HL-60 (cell line): ENCODE measurements around the gene RBFOX1.

Experiments
- DNase-seq, 2 experiments: peaks; one replicate each; pipeline ENCODE4 v3.0.0-alpha.2; 2010 to 2020; ENCODE audit warnings: low read depth in 1 of 2, low spot score in 1 of 2
- H3K27ac ChIP-seq: fragments of 250-450 bp; sonication (Bioruptor Pico); replicated peaks from 2 replicates; pipeline ENCODE4 v1.5.1; 2020; ENCODE audit warnings: mild to moderate bottlenecking, moderate library complexity
- H3K27me3 ChIP-seq: fragments of 250-450 bp; sonication (Bioruptor Pico); 2 replicates; pipeline ENCODE4 v1.5.1; 2021; ENCODE audit warnings: mild to moderate bottlenecking, moderate library complexity; ENCODE audit not compliant: insufficient read depth, poor library complexity, severe bottlenecking
- H3K4me3 ChIP-seq: replicated peaks from 2 replicates; pipeline ENCODE4 v1.5.1; 2011; ENCODE audit warnings: mild to moderate bottlenecking, control low read depth, low read length; ENCODE audit not compliant: insufficient read depth
- CTCF ChIP-seq: IDR thresholded peaks from one replicate; pipeline ENCODE4 v1.5.1; 2011; ENCODE audit warnings: low read length, control low read depth, inconsistent platforms; ENCODE audit not compliant: insufficient read depth
- GABPA ChIP-seq: IDR thresholded peaks from 2 replicates; pipeline ENCODE4 v1.6.1; 2012; ENCODE audit warnings: low read depth
- POLR2AphosphoS5 ChIP-seq: IDR thresholded peaks from 2 replicates; pipeline ENCODE4 v1.6.1; 2012; ENCODE audit warnings: low read depth
- REST ChIP-seq: IDR thresholded peaks from 2 replicates; pipeline ENCODE4 v1.6.1; 2012; ENCODE audit warnings: low read depth; ENCODE audit not compliant: insufficient replicate concordance
- SPI1 ChIP-seq: IDR thresholded peaks from 2 replicates; pipeline ENCODE4 v1.6.1; 2012; ENCODE audit warnings: low read depth, mild to moderate bottlenecking, borderline replicate concordance
- long read RNA-seq: library from polyadenylated mRNA; unstranded; transcript quantifications from one replicate; pipeline ENCODE4 v2.0.0, GENCODE V29; 2020

The RBFOX1 gene
- long read RNA-seq, partial matches to known transcripts, result 0 of 5 reads
- long read RNA-seq, other reads (novel, unspliced or antisense), result 5 of 5 reads

- no peak within 1 kb of the TSS for H3K27ac ChIP-seq
- DNase-seq, result no peak
These were observed at the start of gene RBFOX1 for GRCh38 chr16:7332611-7333010. Gene RBFOX1, plus strand, starts transcription at chr16:7332845.

GRCh38 chr16:7284780-7285179, 47.9 kb upstream of the RBFOX1 start:
- TF ChIP-seq REST (no peak), SPI1 (no peak), POLR2AphosphoS5 (no peak), CTCF (no peak), GABPA (no peak)
- Histone ChIP-seq H3K27me3 (no peaks in the 10 kb centered on the region), H3K27ac (no peak overlapping the region), H3K4me3 (no peak overlapping the region)
- no peak for DNase-seq

More at GRCh38 chr16:7332611-7333010, at the start of gene RBFOX1:
- H3K4me3 ChIP-seq, result no peak within 1 kb of the TSS
- no peaks in the 10 kb centered on the region for H3K27me3 ChIP-seq
- TF ChIP-seq POLR2AphosphoS5 (no peak), SPI1 (no peak), CTCF (no peak), GABPA (no peak), REST (no peak)

DNA sequence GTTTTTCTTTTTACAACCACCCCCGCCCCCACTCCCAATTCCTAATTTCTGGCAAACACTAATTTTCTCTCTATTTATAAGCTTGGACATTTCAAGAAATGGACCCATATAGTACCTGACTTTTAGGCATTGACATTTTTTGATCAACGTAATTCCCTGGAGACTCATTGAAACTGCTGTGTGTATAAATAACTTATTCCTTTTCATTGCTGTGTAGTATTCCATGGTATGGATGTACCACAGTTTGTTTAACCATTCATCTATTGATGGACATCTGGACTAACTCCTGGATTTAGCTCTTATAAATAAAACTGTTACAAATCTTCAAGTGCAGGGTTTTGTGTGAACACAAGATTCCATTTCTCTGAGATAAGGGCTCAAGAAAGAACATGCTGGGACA, 47.1 kb upstream of the RBFOX1 start:
- no peak for DNase-seq
- Histone ChIP-seq H3K27me3 (no peaks in the 10 kb centered on the region), H3K4me3 (no peak overlapping the region), H3K27ac (no peak overlapping the region)
- TF ChIP-seq POLR2AphosphoS5 (no peak), CTCF (no peak), REST (no peak), SPI1 (no peak), GABPA (no peak)
